Measurements from ENCODE around the gene SLC39A7.
"Not testable (repeated sequence)": the region's sequence is repeated elsewhere in the genome, so short reads cannot be mapped to it uniquely, and the experiment has no call there.

SLC39A7 gene

DNA sequence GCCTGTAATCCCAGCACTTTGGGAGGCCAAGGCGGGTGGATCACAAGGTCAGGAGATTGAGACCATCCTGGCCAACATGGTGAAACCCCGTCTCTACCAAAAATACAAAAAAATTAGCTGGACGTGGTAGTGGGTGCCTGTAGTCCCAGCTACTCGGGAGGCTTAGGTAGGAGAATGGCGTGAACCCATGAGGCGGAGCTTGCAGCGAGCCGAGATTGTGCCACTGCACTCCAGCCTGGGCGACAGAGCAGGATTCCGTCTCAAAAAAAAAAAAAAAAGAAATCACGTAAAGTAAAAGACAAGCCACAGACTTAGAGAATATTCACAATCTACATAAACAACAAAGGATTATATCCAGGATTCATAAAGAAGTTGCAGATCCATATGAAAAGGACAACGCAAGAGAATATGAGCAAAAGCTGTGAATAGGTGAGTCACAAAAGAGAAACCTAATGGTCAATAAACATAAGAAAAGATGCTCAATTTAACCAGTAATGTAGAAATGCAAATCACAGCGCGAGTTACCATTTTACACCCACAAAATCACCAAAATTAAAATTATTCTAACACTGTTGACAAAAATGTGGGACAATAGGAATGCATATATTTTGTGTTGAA is 25.9 kb downstream of the SLC39A7 start:
- not testable (repeated sequence) for DNase-seq (ENCODE audit: extremely low read depth in 1 of 2, low read depth in 1 of 2)

DNA sequence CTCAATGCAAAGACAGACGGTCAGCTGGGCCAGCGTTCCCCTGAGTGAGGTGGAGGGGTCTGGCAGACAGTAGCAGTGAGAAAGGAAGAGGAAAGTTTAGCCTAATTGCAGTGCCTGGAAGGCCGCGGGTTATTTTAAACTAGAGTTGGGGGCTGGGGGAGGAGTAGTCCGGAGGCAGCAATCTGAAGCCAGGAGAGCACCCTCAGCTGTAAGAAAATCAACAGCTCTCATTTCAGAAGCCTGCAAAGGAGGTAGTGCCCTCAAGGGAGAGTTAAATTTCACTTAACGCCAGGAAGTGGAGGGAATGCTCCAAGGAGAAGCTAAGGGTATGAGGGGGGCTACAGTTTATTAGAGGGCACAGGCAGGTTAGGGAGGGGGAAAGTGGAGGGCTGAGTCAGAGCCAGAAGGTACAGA is 34.6 kb downstream of the SLC39A7 start:
- DNase-seq (ENCODE audit: extremely low read depth in 1 of 2, low read depth in 1 of 2), result no peak

DNA sequence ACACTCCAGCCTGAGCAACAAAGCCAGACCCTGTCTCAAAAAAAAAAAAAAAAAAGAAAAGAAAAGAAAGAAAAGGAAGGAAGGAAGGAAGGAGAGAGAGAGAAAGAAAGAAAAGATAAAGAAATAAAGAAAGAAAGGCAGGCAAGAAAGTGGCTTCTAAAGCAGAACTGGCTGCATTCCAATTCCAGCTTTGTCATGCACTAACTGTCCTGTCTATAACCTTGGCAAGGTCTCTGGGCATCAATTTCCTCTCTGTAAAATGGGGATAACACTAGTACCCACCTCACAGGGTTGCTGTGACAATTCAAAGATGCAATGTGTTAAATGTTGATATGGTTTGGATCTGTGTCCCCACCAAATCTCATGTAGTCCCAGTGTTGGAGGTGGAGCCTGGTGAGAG is 35.7 kb downstream of the SLC39A7 start:
- no peak for DNase-seq (ENCODE audit: extremely low read depth in 1 of 2, low read depth in 1 of 2)

DNA sequence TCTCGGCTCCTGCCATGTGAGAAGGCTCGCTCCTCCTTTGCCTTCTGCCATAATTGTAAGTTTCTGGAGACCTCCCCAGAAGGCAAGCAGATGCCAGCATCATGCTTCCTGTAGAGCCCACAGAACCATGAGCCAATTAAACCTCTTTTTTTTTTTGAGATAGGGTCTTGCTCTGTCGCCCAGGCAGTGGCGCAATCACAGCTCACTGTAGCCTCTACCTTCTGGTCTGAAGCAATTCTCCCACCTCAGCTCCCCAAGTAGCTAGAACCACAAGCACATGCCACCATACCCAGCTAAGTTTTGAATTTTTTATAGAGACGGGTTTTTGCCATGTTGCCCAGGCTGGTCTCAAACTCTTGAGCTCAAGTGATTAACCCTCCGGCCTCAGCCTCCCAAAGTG is 36.2 kb downstream of the SLC39A7 start:
- DNase-seq (ENCODE audit: extremely low read depth in 1 of 2, low read depth in 1 of 2), result no peak

DNA sequence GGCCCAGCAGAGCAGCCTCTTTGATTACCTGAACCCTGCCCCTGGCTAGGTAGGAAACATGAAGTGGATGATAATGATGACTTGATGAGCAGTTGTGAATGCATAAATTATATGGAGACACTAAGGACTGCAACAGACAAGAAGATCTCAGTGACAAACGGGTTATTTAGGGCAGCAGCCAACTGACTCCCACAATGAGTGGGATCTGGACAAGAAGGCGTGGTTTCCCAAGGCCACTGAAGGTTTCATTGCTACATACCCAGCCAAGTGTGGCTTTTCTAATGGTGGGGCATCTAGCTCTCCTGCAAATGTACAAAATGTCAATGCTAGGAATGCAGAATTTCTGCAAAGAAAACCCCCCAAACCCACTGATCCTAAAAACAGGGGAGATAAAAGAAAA is 37.1 kb downstream of the SLC39A7 start:
- no peak for DNase-seq (ENCODE audit: extremely low read depth in 1 of 2, low read depth in 1 of 2)

DNA sequence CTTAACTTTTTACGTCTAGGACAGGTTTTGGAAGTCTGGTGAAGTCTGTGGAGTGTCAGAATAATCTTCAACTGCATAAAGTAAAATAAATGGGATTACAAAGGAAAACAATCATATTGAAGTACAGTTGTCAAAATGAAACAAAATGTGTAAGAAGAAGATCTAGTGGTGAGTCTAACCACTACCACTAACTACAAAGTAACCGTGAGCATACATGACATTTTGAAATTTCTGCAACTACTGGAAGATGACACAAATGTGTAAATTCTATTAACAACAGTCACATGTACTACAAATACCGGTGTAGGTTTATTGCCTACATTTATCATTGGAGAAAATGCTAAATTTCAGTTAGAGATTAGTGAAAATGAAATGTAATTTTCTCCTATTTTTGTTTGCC is 41.3 kb downstream of the SLC39A7 start:
- no peak for DNase-seq (ENCODE audit: extremely low read depth in 1 of 2, low read depth in 1 of 2)

DNA sequence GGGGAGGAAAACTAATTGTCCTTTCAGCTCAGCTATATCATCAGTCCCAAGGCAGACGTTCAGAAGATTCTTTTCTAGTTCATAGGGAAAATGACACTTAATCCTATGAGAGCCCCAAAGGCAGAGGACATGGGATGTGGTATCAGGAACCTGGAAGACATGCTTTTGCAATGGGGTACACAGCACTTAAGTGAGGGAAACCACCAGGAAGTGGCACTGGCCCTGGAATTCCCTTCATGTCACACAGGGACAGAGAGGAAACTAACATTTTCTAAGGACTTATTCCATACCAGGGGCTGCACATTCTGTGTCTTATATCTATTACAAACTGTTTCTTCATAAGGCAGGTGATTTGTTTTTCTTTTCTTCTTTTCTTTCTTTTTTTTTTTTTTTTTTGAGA is 42.8 kb downstream of the SLC39A7 start:
- DNase-seq (ENCODE audit: extremely low read depth in 1 of 2, low read depth in 1 of 2), result no peak

DNA sequence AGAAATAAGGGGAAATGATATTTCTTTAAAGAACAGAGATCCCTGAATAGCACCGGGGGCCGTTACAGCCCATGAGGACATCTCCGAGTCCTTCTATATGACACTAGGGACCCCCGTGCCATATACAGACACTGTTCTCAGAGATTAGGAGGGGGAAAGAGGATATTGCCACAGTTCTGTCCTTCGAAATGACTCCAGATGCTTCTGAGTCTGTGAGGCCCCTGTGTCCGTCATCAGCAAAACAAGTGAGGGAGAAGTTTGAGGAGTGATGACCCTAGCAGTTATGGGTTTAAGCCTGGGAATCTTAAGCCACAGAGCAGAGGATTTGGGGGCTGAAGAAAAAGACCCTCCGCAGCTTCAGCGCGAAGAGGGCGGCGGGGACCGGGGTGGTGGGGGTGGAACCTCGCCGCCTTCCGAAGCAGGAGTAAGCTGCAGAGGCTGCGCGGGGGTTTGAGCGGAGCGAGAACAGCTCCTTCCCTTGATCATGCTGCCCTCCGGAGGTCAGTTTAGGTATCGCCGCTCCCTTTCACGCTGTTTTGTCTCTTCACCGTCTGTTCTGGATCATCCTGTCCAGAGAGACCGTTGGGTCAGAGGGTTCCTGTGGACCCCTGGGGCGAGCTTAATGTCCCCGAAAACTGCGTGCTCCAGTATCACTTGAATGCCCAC is 47.4 kb downstream of the SLC39A7 start:
- DNase-seq (ENCODE audit: extremely low read depth in 1 of 2, low read depth in 1 of 2), result peak; percentile 75 to 88

DNA sequence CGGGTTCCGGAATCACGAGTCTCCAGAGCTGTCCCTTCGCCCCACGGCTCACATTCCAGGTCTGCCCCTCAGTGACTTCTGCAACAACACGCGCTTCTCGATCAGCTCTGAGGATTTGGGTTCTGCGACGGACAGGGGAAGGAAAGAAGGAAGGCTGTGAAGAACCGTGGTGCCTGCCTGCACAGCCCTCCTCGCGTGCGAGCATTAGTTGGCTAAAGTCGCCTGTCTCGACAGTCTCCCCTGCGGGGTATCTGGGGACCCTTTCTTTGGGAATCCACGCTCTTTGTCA is 47.9 kb downstream of the SLC39A7 start:
- DNase-seq (ENCODE audit: extremely low read depth in 1 of 2, low read depth in 1 of 2), result no peak

DNA sequence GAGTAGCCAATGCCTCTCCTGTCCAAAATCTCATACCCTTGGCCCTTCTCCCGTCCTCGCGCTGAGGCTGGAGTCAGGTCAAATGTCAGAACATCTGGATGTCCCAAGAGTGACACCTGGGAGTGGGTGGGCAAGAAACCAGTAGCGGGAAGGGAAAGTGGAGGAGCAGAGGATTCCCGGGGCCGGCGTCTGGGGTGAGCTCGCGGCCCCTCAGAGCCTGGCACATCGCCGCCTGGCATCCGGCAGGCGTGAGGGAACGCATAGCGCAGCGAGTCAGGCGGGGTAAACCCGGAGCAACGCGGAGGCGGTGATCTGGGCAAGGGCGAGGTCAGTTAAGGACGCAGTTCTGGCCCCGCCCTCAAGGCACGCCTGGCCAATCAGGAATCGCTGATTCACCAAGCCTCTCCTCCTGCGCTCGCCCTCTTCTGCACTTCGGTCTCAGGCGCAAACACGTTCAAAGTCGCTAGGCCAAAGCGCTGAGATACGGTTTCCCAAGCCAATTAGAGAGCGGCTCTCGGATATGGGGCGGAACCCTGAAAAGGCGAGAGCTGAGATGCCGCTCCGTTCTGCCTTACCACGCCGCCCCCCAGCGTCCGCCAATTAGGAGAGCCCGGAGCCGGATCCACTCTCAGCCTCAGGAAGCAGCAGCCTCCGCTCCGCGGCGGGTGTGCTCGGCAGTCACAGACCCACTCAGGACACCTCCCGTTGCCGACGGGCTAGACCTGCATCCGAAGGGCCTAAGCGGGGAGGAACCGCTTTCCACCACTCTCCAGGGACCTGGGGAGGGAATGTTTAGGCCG is 48.5 kb downstream of the SLC39A7 start:
- peak; percentile 89 to 98 for DNase-seq (ENCODE audit: extremely low read depth in 1 of 2, low read depth in 1 of 2)

DNA sequence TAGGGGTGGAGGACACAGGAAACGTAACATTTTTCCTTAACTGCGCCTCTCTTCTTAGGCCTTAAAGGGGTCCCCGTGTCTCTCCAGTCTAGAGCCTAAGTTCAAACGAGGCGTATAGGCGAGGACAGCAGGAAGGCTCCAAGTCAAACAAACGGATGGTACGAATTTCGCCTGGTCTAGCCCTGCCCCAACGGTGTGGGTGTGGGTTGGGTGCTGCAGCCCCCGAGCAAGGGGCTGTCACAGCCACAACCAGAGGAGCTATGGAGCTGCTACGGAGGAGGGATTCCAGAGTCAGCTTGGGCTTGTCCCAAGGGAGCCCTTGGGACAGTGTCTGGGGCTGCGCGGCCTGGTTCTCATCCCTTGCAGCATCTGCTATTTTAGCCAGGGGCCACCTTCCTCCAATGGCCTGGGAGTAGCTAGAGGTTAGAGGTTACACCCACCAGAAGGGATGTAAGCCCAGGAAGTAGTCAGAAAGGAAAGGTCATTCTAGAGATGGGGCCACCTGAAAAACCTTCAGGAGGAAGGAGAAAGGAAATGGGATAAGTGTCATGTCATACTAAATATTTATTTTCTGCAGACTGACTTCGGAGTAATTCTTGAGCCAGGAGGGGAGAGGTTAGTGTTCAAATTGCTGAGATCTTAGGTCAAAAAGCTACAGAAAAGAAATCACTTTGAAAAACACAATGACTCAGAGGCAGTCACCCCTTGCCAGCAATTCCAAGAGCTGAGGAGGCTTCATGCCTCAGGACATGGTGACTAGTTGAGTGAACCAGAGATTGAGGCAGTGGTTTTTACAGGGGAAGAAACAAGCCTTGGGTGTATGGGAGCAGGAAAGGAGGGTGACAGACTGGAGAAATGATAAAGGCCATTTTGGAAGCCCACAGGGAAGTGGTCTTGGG is 49.3 kb downstream of the SLC39A7 start:
- DNase-seq (ENCODE audit: extremely low read depth in 1 of 2, low read depth in 1 of 2), result no peak

DNA sequence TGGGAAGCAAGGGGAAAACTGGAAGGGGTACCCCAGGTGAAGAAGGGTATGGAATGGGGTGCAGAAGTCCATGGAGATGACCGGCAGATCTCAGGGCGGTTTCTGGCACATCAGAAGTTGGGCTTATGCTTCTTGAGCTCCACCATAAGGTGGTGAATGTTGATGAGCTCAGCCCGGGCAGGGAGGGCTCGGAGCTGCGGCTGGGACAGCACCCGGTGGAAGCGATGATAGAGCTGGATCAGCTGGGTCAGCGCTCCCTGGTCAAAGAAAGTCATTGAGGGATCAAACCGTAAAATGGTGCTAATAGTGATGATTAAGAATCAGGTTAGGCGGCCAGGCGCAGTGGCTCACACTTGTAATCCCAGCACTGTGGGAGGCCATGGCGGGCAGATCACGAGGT is 50.1 kb downstream of the SLC39A7 start:
- no peak for DNase-seq (ENCODE audit: extremely low read depth in 1 of 2, low read depth in 1 of 2)

DNA sequence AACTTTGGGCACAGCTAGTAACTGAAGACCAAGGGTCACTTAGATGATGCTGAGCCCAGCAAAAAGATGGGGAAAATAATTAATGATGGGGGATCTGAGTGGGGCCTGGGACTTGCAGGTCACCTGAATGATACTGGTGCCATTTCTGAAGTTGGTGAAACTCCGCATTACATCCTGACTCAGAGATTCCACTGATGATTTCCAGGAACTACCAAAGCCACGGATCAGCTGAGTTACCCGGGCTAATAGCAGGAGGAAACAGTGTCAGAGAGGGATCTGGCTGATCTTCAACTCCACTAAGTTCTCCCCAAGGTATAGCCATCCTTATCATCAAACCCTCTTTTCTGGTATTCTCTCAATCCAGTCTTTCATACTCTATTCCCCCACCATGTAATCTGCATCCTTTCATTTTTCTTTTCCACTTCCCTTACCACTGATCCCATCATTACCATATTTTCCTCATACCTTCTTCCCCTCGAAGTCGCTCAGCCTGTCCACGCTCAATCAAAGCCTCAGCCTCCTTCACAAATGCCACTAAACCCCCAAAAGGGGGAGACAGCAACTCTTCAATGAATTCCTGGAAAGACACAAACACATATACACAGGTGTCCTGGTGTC is 50.8 kb downstream of the SLC39A7 start:
- DNase-seq (ENCODE audit: extremely low read depth in 1 of 2, low read depth in 1 of 2), result no peak

DNA sequence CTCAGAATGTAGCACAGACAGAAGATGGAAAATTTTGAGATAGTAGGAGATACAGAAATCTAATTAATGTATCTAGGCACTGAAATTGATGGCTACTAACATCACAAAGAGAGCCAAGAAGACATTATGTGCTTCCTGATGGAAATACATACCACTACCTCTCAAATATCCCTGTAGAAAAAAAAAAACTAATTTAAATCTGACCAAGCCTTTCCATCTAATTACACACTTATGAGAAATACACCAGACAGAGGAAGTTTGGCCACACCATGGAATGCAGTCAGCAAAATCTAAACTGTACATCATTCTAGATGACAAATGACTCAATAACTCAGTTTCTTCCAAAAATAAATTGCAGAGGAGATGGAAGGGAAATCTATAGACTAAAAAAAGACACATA is 52.1 kb downstream of the SLC39A7 start:
- DNase-seq (ENCODE audit: extremely low read depth in 1 of 2, low read depth in 1 of 2), result no peak

All from stimulated activated CD8-positive, alpha-beta memory T cell treated with anti-CD3 and anti-CD28 coated beads, Interleukin-7, amount 100 ng/mL, for 48 hours (primary cell).